IPS-18c (cell line): ENCODE results near the gene TRIM9.
"Not testable (repeated sequence)": the region's sequence is repeated elsewhere in the genome, so short reads cannot be mapped to it uniquely, and the experiment has no call there.

ENCODE experiments used
- H3K4me3 ChIP-seq: 2 replicates; pipeline ENCODE4 v1.7.0; 2013; ENCODE audit warnings: low read depth, mild to moderate bottlenecking, low read length, moderate library complexity; ENCODE audit not compliant: insufficient read depth
- H3K9me3 ChIP-seq: one replicate; pipeline ENCODE4 v1.6.1; 2013; ENCODE audit warnings: mild to moderate bottlenecking, low read length, moderate library complexity; ENCODE audit not compliant: control insufficient read depth, insufficient read depth

The TRIM9 gene

GRCh38 chr14:50963919-50964318 lies 131.0 kb downstream of the TRIM9 start:
- H3K9me3 ChIP-seq, result peaks cover 3% of the 10 kb centered on the region
- H3K4me3 ChIP-seq, result no peak overlapping the region

GRCh38 chr14:50961605-50962221 lies 133.2 kb downstream of the TRIM9 start:
- H3K4me3 ChIP-seq, result no peak overlapping the region
- H3K9me3 ChIP-seq, result no peaks in the 10 kb centered on the region

- no peak overlapping the region for H3K4me3 ChIP-seq
- H3K9me3 ChIP-seq, result no peaks in the 10 kb centered on the region
Measured at GRCh38 chr14:50957296-50957695, 137.6 kb downstream of the TRIM9 start.

GRCh38 chr14:50956421-50956820 lies 138.5 kb downstream of the TRIM9 start:
- H3K4me3 ChIP-seq, H3K9me3 ChIP-seq: not testable (repeated sequence)

GRCh38 chr14:50955373-50956043 lies 139.4 kb downstream of the TRIM9 start:
- Histone ChIP-seq H3K9me3 (no peaks in the 10 kb centered on the region), H3K4me3 (no peak overlapping the region)

GRCh38 chr14:50954811-50955372 lies 140.0 kb downstream of the TRIM9 start:
- Histone ChIP-seq H3K4me3 (no peak overlapping the region), H3K9me3 (no peaks in the 10 kb centered on the region)

- no peaks in the 10 kb centered on the region for H3K9me3 ChIP-seq
- no peak overlapping the region for H3K4me3 ChIP-seq
Measured at GRCh38 chr14:50953502-50953901, 141.4 kb downstream of the TRIM9 start.

- Histone ChIP-seq H3K9me3 (no peaks in the 10 kb centered on the region), H3K4me3 (no peak overlapping the region)
Measured at GRCh38 chr14:50951032-50951431, 143.9 kb downstream of the TRIM9 start.

GRCh38 chr14:50948205-50948604 lies 146.7 kb downstream of the TRIM9 start:
- Histone ChIP-seq H3K4me3 (no peak overlapping the region), H3K9me3 (peaks cover 3% of the 10 kb centered on the region)

GRCh38 chr14:50947446-50947845 lies 147.5 kb downstream of the TRIM9 start:
- peaks cover 4% of the 10 kb centered on the region for H3K9me3 ChIP-seq
- no peak overlapping the region for H3K4me3 ChIP-seq

- no peak overlapping the region for H3K4me3 ChIP-seq
Measured at GRCh38 chr14:50946234-50946935, 148.5 kb downstream of the TRIM9 start.

GRCh38 chr14:50944647-50945413 lies 150.1 kb downstream of the TRIM9 start:
- Histone ChIP-seq H3K4me3 (peak overlapping the region; percentile 85), H3K9me3 (peaks cover 5% of the 10 kb centered on the region)

More at GRCh38 chr14:50946234-50946935, 148.5 kb downstream of the TRIM9 start:
- peaks cover 5% of the 10 kb centered on the region for H3K9me3 ChIP-seq

GRCh38 chr14:50943943-50944646 lies 150.8 kb downstream of the TRIM9 start, which contains the start of gene PYGL:
TSS of gene PYGL (minus strand) at chr14:50944483. CDS start at chr14:50944403, 80 bp downstream.
- Histone ChIP-seq H3K9me3 (peaks cover 5% of the 10 kb centered on the region), H3K4me3 (peak within 1 kb of the TSS; percentile 85)

GRCh38 chr14:50943261-50943942 lies 151.5 kb downstream of the TRIM9 start:
- Histone ChIP-seq H3K9me3 (peaks cover 5% of the 10 kb centered on the region), H3K4me3 (peak overlapping the region; percentile 85)

- H3K4me3 ChIP-seq, H3K9me3 ChIP-seq: not testable (repeated sequence)
Measured at GRCh38 chr14:50941638-50942037, 153.3 kb downstream of the TRIM9 start.

GRCh38 chr14:50941151-50941550 lies 153.8 kb downstream of the TRIM9 start:
- no peak overlapping the region for H3K4me3 ChIP-seq
- peaks cover 5% of the 10 kb centered on the region for H3K9me3 ChIP-seq
